Natural killer cell (primary cell): Measurements from ENCODE around the gene PGLYRP3. TPM values are rescaled to one million over a fixed set of nuclear protein-coding genes. Genes with fewer than 3 reads are reported as not detected.

ENCODE experiments used
- ATAC-seq, 3 donors: fragments of 150-1000 bp in 2 of 3; fragments of 200-7000 bp in 1 of 3; cut with Tn5 transposase; 1 replicate in 1 of 3; 2 replicates in 2 of 3; pipeline ENCODE4 v1.10.0; 2021; ENCODE audit warnings: mild to moderate bottlenecking in 2 of 3, moderate library complexity in 2 of 3
- DNase-seq, 2 donors: peaks; one replicate each; pipeline versions ENCODE4 v3.0.0 to v3.0.0-alpha.2; 2013 to 2021; ENCODE audit warnings: mixed read lengths in 1 of 2
- H3K27ac ChIP-seq: one replicate; pipeline ENCODE4 v1.5.1; 2013; ENCODE audit warnings: mild to moderate bottlenecking, low read length
- H3K27me3 ChIP-seq: one replicate; pipeline ENCODE4 v1.6.1; 2013; ENCODE audit warnings: low read length; ENCODE audit not compliant: control insufficient read depth, insufficient read depth
- H3K36me3 ChIP-seq: one replicate; pipeline ENCODE4 v1.6.1; 2013; ENCODE audit warnings: low read length; ENCODE audit not compliant: control insufficient read depth, insufficient read depth
- H3K4me1 ChIP-seq: one replicate; pipeline ENCODE4 v1.6.1; 2013; ENCODE audit warnings: low read length; ENCODE audit not compliant: control insufficient read depth, insufficient read depth
- H3K4me3 ChIP-seq: one replicate; pipeline ENCODE4 v1.5.1; 2013; ENCODE audit warnings: low read length
- H3K9me3 ChIP-seq: one replicate; pipeline ENCODE4 v1.6.1; 2013; ENCODE audit warnings: low read length; ENCODE audit not compliant: control insufficient read depth, insufficient read depth
- H3K27ac Mint-ChIP-seq, 2 donors: one replicate each; pipeline ENCODE4 v1.8.0; 2022; ENCODE audit warnings: mild to moderate bottlenecking in 2 of 2, mixed read lengths in 2 of 2, moderate library complexity in 1 of 2
- H3K27me3 Mint-ChIP-seq, 2 donors: one replicate each; pipeline ENCODE4 v1.8.0; 2022; ENCODE audit warnings: low read depth in 2 of 2, mixed read lengths in 2 of 2
- H3K36me3 Mint-ChIP-seq: one replicate; pipeline ENCODE4 v1.8.0; 2022; ENCODE audit warnings: mixed read lengths
- H3K4me1 Mint-ChIP-seq, 2 donors: one replicate each; pipeline ENCODE4 v1.8.0; 2022; ENCODE audit warnings: mixed read lengths in 2 of 2
- H3K4me3 Mint-ChIP-seq: one replicate; pipeline ENCODE4 v1.8.0; 2022; ENCODE audit warnings: mild to moderate bottlenecking, moderate library complexity, mixed read lengths
- H3K9me3 Mint-ChIP-seq, 2 donors: one replicate each; pipeline ENCODE4 v1.8.0; 2022; ENCODE audit warnings: mixed read lengths in 2 of 2
- CTCF ChIP-seq: fragments of 200-600 bp; IDR thresholded peaks from one replicate; pipeline ENCODE4 v1.8.0; 2022; ENCODE audit warnings: antibody characterized with exemption
- WGBS: methylation state at CpG from one replicate; pipeline ENCODE4 v1.1.7; 2013; ENCODE audit warnings: missing lambda C conversion rate; ENCODE audit not compliant: insufficient coverage; 5-methylcytosine and 5-hydroxymethylcytosine counted together
- intact Hi-C: fragments of 100-400 bp; cut with micrococcal nuclease; formaldehyde crosslinking; loops from one replicate; pipeline ENCODE4 v1.14.2; 2022
- total RNA-seq, 4 donors: library from RNA; stranded (reverse); fragments of 120-200 nt in 1 of 4; gene quantifications; one replicate each; pipeline versions ENCODE4 v1.2.3 to v1.2.4, GENCODE V29; 2013 to 2022

The PGLYRP3 gene
- total RNA-seq, 3 donors from 2014 or later (not counting 1 experiment from before 2014, with no cell fraction given) = not detected

DNA sequence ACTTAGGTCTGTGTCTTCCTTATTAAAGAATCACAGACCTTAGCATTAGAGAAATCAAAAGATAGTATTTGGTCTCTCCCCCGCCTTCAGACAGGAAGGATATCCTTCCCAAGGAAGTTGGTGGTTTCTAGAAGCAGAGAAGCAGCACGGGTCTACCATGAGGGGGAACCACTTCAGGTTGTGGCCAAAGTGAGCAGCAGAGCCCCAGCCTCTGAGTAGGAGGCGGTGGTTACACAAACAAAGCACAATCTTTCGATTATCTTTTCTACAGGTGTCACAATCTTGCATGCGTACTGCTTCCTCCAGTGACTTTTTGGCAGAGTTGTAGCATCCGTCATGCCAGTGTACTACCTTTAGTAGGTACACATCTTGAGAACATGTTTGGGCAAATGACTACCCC, 27.1 kb upstream of the PGLYRP3 start:
- DNase-seq (peak in 1 of 2 donors; percentile 25), ATAC-seq (no peak)
- Mint-ChIP-seq H3K27me3 (peaks cover 33 to 40% of the 10 kb centered on the region in 2 donors), H3K36me3 (no peaks in the 10 kb centered on the region), H3K9me3 (no peaks in the 10 kb centered on the region), H3K4me3 (no peak overlapping the region), H3K4me1 (peaks cover 0 to 4% of the 10 kb centered on the region in 2 donors), H3K27ac (no peak overlapping the region)
- Histone ChIP-seq H3K36me3 (no peaks in the 10 kb centered on the region), H3K27ac (no peak overlapping the region), H3K27me3 (no peaks in the 10 kb centered on the region), H3K4me1 (peaks cover 12% of the 10 kb centered on the region), H3K9me3 (no peaks in the 10 kb centered on the region), H3K4me3 (no peak overlapping the region)
- no peak for TF ChIP-seq CTCF
- 10% methylated on average over 6 of the region's 6 CpGs for WGBS
- intact Hi-C loops = no loop called here

GRCh38 chr1:153337980-153338853, 25.5 kb upstream of the PGLYRP3 start:
- Mint-ChIP-seq H3K27ac (no peak overlapping the region), H3K9me3 (no peaks in the 10 kb centered on the region), H3K27me3 (peaks cover 21 to 32% of the 10 kb centered on the region in 2 donors), H3K36me3 (no peaks in the 10 kb centered on the region), H3K4me3 (no peak overlapping the region), H3K4me1 (no peaks in the 10 kb centered on the region)
- Histone ChIP-seq H3K36me3 (no peaks in the 10 kb centered on the region), H3K27ac (no peak overlapping the region), H3K9me3 (no peaks in the 10 kb centered on the region), H3K4me1 (peaks cover 7% of the 10 kb centered on the region), H3K4me3 (no peak overlapping the region), H3K27me3 (no peaks in the 10 kb centered on the region)
- WGBS = 90% methylated on average over 8 of the region's 8 CpGs
- intact Hi-C loops = no loop called here
- DNase-seq (no peak), ATAC-seq (no peak)
- no peak for TF ChIP-seq CTCF

DNA sequence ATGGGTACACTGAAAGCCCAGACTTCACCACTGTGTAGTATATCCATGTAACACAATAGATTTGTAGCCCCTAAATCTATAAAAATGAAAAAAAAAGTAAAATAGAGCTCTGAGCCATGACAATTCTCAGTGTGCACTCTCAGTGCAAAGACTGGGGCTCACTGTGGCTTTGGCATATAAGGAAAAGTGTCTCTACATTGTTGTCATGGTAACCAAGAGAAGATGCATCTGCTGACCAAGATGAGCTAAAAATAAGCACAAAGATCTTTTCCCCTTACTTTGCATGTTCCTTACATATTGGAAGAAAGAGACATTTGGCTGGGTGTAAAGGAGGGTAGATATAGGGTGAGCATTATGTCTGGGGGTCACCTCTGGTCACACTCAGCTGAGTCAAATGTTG, 23.9 kb upstream of the PGLYRP3 start:
- Mint-ChIP-seq H3K27ac (no peak overlapping the region), H3K9me3 (peaks cover 0 to 2% of the 10 kb centered on the region in 2 donors), H3K4me3 (no peak overlapping the region), H3K4me1 (no peaks in the 10 kb centered on the region), H3K27me3 (peaks cover 22 to 29% of the 10 kb centered on the region in 2 donors), H3K36me3 (no peaks in the 10 kb centered on the region)
- no peak overlapping the region for H3K4me3 ChIP-seq
- H3K4me1 ChIP-seq = peaks cover 7% of the 10 kb centered on the region
- intact Hi-C loops = no loop called here
- ATAC-seq (no peak), DNase-seq (no peak)
- no peaks in the 10 kb centered on the region for H3K9me3 ChIP-seq
- H3K36me3 ChIP-seq = no peaks in the 10 kb centered on the region
- no peak overlapping the region for H3K27ac ChIP-seq
- no peaks in the 10 kb centered on the region for H3K27me3 ChIP-seq
- no peak for TF ChIP-seq CTCF
